Loucy (cell line): ENCODE results near the gene B3GAT1.
"Not testable (repeated sequence)": the region's sequence is repeated elsewhere in the genome, so short reads cannot be mapped to it uniquely, and the experiment has no call there.

Experiments
- H2AFZ ChIP-seq: fragments of 200-600 bp; sonication (generic); 2 replicates; pipeline ENCODE4 v1.6.0; 2016; ENCODE audit warnings: antibody characterized with exemption, mild to moderate bottlenecking, low read length, moderate library complexity
- H3F3A ChIP-seq: fragments of 200-600 bp; 2 replicates; pipeline ENCODE4 v1.6.0; 2016; ENCODE audit warnings: antibody characterized with exemption, low read depth, mild to moderate bottlenecking
- H3K27me3 ChIP-seq: fragments of 200-600 bp; sonication (generic); 2 replicates; pipeline ENCODE4 v1.6.1; 2014; ENCODE audit warnings: low read length, mild to moderate bottlenecking; ENCODE audit not compliant: insufficient read depth, poor library complexity, severe bottlenecking
- H3K36me3 ChIP-seq: fragments of 200-600 bp; sonication (generic); 2 replicates; pipeline ENCODE4 v1.6.1; 2016; ENCODE audit warnings: low read length; ENCODE audit not compliant: insufficient read depth
- H3K4me1 ChIP-seq: fragments of 200-600 bp; sonication (generic); 2 replicates; pipeline ENCODE4 v1.5.1; 2014; ENCODE audit warnings: low read length, mild to moderate bottlenecking; ENCODE audit not compliant: insufficient read depth, poor library complexity, severe bottlenecking
- H3K4me2 ChIP-seq: fragments of 200-600 bp; sonication (generic); 2 replicates; pipeline ENCODE4 v1.6.0; 2014; ENCODE audit warnings: antibody characterized with exemption, low read length, low read depth, mild to moderate bottlenecking; ENCODE audit not compliant: poor library complexity, severe bottlenecking
- H3K4me3 ChIP-seq: fragments of 200-600 bp; sonication (generic); 2 replicates; pipeline ENCODE4 v1.5.1; 2014; ENCODE audit warnings: low read length, mild to moderate bottlenecking, mixed read lengths; ENCODE audit not compliant: poor library complexity, severe bottlenecking
- H3K79me2 ChIP-seq: fragments of 200-600 bp; sonication (generic); 2 replicates; pipeline ENCODE4 v1.6.1; 2014; ENCODE audit warnings: low read length; ENCODE audit not compliant: insufficient read depth
- H3K9ac ChIP-seq: fragments of 200-600 bp; sonication (generic); 2 replicates; pipeline ENCODE4 v1.6.0; 2014; ENCODE audit warnings: mild to moderate bottlenecking, low read depth, low read length, moderate library complexity; ENCODE audit not compliant: poor library complexity, severe bottlenecking
- H3K9me2 ChIP-seq: fragments of 200-600 bp; sonication (generic); replicated peaks from 2 replicates; pipeline ENCODE4 v1.6.1; 2016; ENCODE audit warnings: low read depth, low read length, mixed read lengths
- H3K9me3 ChIP-seq: fragments of 200-600 bp; sonication (generic); 2 replicates; pipeline ENCODE4 v1.6.1; 2014; ENCODE audit warnings: mild to moderate bottlenecking, antibody characterized with exemption, low read length, low read depth; ENCODE audit not compliant: insufficient read depth
- H4K20me1 ChIP-seq: fragments of 200-600 bp; sonication (generic); 2 replicates; pipeline ENCODE4 v1.6.0; 2014; ENCODE audit warnings: antibody characterized with exemption, low read length, mild to moderate bottlenecking; ENCODE audit not compliant: insufficient read depth, poor library complexity, severe bottlenecking
- EZH2phosphoT487 ChIP-seq: fragments of 200-600 bp; IDR thresholded peaks from 2 replicates; pipeline ENCODE4 v1.6.1; 2018; ENCODE audit warnings: antibody characterized with exemption, mild to moderate bottlenecking, moderate library complexity, borderline replicate concordance
- TF ChIP-seq, protein P1 (sequence below): fragments of 200-600 bp; sonication (generic); conservative IDR thresholded peaks from 2 replicates; pipeline ENCODE4 v1.5.1; 2014; ENCODE audit warnings: mild to moderate bottlenecking, antibody characterized with exemption, low read length

B3GAT1 gene

DNA sequence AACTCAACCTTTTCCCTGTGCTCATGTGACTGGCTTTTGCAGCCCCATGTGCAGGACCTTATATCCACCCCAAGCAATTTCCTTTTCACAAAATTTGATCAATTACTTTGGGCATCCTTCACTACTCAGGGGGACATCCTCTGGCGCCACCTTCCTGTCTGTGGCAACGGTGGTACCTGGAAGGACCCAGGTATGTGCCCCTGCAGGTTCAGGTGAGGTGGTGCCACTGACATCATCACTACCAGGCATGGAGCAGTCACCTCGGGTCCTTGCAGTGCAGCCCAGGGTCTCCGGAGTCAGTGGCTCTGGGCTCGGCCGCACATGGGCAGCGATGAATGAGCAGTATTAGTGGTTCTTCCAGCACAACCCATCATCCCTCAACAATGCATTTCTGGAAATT is 37.7 kb upstream of the B3GAT1 start:
- Histone ChIP-seq H4K20me1 (no peaks in the 10 kb centered on the region), H3K36me3 (no peaks in the 10 kb centered on the region), H3K27me3 (no peaks in the 10 kb centered on the region), H3F3A (no peaks in the 10 kb centered on the region), H3K4me3 (no peak overlapping the region), H3K9me3 (peaks cover 30% of the 10 kb centered on the region; the same call in 1 of the 2 replicates), H3K9me2 (no peaks in the 10 kb centered on the region), H3K9ac (no peak overlapping the region), H3K79me2 (no peaks in the 10 kb centered on the region), H2AFZ (no peak overlapping the region), H3K4me2 (no peak overlapping the region), H3K4me1 (no peaks in the 10 kb centered on the region)
- no peak for TF ChIP-seq EZH2phosphoT487
- TF ChIP-seq, protein P1, sequence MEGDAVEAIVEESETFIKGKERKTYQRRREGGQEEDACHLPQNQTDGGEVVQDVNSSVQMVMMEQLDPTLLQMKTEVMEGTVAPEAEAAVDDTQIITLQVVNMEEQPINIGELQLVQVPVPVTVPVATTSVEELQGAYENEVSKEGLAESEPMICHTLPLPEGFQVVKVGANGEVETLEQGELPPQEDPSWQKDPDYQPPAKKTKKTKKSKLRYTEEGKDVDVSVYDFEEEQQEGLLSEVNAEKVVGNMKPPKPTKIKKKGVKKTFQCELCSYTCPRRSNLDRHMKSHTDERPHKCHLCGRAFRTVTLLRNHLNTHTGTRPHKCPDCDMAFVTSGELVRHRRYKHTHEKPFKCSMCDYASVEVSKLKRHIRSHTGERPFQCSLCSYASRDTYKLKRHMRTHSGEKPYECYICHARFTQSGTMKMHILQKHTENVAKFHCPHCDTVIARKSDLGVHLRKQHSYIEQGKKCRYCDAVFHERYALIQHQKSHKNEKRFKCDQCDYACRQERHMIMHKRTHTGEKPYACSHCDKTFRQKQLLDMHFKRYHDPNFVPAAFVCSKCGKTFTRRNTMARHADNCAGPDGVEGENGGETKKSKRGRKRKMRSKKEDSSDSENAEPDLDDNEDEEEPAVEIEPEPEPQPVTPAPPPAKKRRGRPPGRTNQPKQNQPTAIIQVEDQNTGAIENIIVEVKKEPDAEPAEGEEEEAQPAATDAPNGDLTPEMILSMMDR, result no peak

DNA sequence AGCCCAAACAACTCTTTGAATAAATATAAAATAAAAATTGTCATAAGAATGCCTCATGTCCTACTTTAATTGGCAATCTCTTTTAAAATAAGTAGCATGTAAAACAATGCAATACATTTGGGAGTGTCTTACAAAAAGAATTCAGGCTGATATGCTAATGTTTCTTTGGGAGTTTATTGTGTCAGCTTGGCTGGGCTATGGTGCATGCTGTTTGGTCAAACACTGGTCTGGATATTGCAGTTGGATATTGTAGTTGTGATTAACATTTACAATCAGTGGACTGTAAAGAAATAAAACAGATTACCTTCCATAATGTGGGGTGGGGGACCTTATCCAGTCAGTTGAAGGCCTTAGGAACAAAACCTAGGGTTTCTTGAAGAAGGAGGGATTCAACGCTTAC is 37.0 kb upstream of the B3GAT1 start:
- Histone ChIP-seq H3K4me2 (no peak overlapping the region), H3K9me2 (no peaks in the 10 kb centered on the region), H3K4me1 (no peaks in the 10 kb centered on the region), H3F3A (no peaks in the 10 kb centered on the region), H4K20me1 (no peaks in the 10 kb centered on the region), H2AFZ (no peak overlapping the region), H3K4me3 (no peak overlapping the region), H3K9ac (no peak overlapping the region), H3K9me3 (peaks cover 26% of the 10 kb centered on the region; the same call in 1 of the 2 replicates), H3K27me3 (no peaks in the 10 kb centered on the region), H3K79me2 (no peaks in the 10 kb centered on the region), H3K36me3 (no peaks in the 10 kb centered on the region)
- TF ChIP-seq EZH2phosphoT487, result no peak
- TF ChIP-seq, protein P1, result no peak

DNA sequence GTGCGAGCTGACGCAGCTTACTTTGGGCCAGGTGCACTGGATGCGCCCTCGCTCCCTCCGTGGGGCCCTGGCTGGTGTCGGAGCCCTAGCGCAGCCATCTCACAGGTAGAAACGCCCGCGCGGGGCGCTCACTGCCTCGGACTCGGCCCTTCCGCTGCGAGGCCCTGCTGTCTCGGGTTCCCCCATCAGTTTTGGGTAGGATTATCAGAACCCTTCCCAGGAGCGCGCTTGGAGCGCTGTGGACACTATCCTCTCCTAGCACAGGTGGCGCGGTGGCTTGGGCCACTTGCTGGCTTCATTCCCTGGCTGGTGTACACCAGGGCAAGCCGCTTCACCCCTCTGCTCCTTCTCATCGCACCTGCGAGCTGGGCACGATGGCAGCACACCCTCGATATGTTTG is 35.7 kb upstream of the B3GAT1 start:
- Histone ChIP-seq H3K79me2 (no peaks in the 10 kb centered on the region), H3K9ac (no peak overlapping the region), H3K4me1 (no peaks in the 10 kb centered on the region), H3K4me3 (no peak overlapping the region), H2AFZ (no peak overlapping the region), H4K20me1 (no peaks in the 10 kb centered on the region), H3K27me3 (no peaks in the 10 kb centered on the region), H3F3A (no peaks in the 10 kb centered on the region), H3K4me2 (no peak overlapping the region), H3K9me3 (peaks cover 26% of the 10 kb centered on the region; the same call in 1 of the 2 replicates), H3K9me2 (no peaks in the 10 kb centered on the region), H3K36me3 (no peaks in the 10 kb centered on the region)
- no peak for TF ChIP-seq EZH2phosphoT487

DNA sequence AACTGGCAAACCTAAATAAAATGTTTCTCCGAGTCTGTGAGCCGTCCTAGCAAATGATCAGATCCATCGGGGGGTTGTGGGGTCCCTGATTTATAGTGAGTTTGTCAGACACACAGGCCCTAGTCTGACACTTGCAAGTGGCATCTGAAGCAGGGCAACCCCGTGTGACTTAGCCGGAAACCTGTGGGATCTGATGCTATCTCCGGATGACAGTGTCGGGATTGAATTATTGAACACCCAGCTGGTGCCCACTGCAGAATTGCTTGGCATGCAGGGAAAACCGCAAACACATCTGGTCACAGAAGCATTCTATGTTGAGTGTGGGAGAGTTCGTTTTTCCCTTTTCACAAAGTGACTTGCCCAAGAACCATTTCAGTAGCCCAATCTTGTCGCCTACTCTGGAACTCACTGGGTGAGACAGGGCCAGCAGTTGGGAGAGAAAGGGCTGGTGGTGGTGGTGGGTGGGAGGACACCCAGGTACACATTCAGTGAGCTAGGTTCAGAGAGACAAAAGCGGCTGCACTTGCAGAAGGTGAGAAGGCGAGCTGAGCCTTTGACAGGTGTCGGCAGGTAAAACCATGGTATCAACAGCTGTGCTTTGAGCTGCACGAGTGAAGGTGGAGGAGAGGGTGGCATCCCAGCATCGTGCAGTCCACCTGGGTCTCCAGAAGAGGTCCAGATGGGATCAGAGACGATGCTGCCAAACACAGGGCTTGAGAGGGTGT is 33.7 kb upstream of the B3GAT1 start:
- Histone ChIP-seq H4K20me1 (no peaks in the 10 kb centered on the region), H3K36me3 (no peaks in the 10 kb centered on the region), H3K4me2 (no peak overlapping the region), H3F3A (no peaks in the 10 kb centered on the region), H3K79me2 (no peaks in the 10 kb centered on the region), H3K27me3 (no peaks in the 10 kb centered on the region), H2AFZ (no peak overlapping the region), H3K9me3 (peaks cover 22% of the 10 kb centered on the region; the same call in 1 of the 2 replicates), H3K9me2 (no peaks in the 10 kb centered on the region), H3K4me3 (no peak overlapping the region), H3K9ac (no peak overlapping the region), H3K4me1 (no peaks in the 10 kb centered on the region)
- TF ChIP-seq, protein P1, result no peak
- TF ChIP-seq EZH2phosphoT487, result no peak

DNA sequence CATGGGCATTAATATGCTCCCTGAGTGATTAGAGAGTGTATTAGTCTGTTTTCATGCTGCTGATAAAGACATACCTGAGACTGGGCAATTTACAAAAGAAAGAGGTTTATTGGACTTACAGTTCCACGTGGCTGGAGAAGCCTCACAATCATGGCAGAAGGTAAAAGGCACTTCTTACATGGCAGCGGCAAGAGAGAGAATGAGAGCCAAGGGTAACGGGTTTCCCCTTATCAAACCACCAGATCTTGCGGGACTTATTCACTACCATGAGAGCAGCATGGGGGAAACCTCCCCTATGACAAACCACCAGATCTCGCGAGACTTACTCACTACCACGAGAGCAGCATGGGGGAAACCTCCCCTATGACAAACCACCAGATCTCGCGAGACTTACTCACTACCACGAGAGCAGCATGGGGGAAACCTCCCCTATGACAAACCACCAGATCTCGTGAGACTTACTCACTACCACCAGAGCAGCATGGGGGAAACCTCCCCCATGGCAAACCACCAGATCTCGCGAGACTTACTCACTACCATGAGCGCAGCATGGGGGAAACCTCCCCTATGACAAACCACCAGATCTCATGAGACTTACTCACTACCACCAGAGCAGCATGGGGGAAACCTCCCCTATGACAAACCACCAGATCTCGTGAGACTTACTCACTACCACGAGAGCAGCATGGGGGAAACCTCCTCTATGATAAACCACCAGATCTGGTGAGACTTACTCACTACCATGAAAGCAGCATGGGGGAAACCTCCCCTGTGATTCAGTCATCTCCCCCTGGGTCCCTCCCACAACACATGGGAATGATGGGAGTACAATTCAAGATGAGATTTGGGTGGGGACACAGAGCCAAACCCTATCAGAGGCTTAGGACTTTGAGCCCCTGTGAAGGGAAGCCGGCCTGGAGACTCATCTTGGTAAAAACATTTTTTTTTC is 32.4 kb upstream of the B3GAT1 start:
- H3K9me2 ChIP-seq, H3K27me3 ChIP-seq, H3K4me3 ChIP-seq, H3K4me1 ChIP-seq, H3K9ac ChIP-seq, H3K36me3 ChIP-seq, H3K79me2 ChIP-seq, H3K4me2 ChIP-seq, H4K20me1 ChIP-seq, H2AFZ ChIP-seq, H3F3A ChIP-seq: not testable (repeated sequence)
- H3K9me3 ChIP-seq, result peaks cover 25% of the 10 kb centered on the region; the same call in 1 of the 2 replicates
